Glomerular visceral epithelial cell (primary cell): Measurements from ENCODE around the gene CCPG1.

ENCODE experiments used
- DNase-seq: peaks from one replicate; pipeline ENCODE4 v3.0.0-alpha.2; 2016; ENCODE audit errors: extremely low spot score

CCPG1 gene

DNA sequence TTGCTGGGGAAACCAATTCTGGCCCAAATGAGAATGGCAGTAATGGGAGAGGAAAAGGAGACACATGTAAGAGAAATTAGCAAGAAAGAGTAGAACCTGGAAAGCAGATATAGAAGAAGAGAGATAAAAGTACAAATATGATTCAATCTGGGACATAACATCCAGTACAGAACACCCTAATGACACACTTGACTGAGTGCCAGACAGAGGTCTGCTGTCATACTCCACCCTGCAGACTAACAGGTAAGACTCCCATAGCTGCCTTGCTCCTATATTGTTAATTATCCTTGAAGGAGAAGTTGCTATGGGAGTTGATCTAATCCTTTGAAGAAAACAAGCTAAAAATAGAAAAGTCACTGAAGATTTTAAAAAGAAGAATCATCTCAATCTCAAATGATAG lies 21.1 kb downstream of the CCPG1 start:
- DNase-seq: no peak

GRCh38 chr15:55383687-55384086 lies 24.5 kb downstream of the CCPG1 start:
- no peak for DNase-seq

GRCh38 chr15:55381595-55381994 lies 26.6 kb downstream of the CCPG1 start:
- DNase-seq: no peak

DNA sequence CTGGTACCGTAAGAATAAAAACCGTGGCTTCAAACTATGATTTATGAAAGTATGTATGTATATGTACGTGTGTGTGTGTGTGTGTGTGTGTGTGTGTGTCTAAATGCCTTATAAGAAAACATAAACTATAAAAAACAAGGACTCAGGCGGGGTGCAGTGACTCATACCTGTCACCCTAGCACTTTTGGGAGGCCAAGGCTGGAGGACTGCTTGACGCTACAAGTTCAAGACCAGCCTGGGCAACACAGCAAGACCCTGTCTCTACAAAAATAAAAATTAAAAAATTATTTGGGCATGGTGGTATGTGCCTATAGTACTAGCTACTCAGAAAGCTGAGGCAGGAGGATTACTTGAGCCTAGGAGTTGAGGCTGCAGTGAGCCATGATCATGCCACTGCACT lies 29.1 kb downstream of the CCPG1 start:
- DNase-seq: no peak

- DNase-seq: no peak
Observed at GRCh38 chr15:55372701-55373440, 35.3 kb downstream of the CCPG1 start.

- no peak for DNase-seq
Observed at GRCh38 chr15:55366981-55367380, 41.2 kb downstream of the CCPG1 start.

GRCh38 chr15:55362641-55363040 lies 45.5 kb downstream of the CCPG1 start:
- no peak for DNase-seq

DNA sequence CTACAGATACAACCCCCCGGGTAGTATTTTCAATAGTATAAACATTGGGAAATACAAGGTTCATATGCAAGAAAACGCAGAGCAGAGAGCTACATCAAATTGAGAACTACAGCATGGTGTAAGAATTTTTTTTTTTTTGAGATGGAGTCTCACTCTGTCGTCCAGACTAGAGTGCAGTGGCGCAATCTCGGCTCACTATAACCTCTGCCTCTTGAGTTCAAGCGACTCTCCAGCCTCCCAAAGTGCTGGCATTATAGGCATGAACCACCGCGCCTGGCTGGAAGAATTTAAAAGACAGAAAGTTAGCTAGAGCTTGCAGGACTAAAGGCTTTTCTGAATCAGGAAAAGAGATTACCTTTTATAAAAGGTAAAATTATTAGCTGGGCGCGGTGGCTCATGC lies 47.1 kb downstream of the CCPG1 start:
- DNase-seq: no peak

DNA sequence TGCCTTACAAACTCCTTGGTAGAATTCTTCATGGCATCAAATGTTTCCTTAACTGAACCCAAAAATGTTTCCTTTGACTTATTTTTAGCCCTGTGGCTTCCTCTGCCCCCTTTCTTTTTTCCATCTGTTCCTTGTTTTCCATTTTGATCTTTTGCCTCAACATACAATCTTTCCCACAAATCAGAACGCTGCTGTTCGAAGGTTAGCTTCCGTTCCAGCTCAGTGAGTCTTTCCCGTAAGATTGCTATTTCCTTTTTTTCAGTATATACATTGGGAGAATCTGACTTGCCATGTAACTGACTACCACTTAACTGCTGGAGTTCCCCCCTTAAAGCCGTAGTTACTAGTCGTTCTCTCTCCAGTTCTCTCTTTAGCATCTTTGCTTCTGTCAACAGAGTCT lies 47.9 kb downstream of the CCPG1 start:
- no peak for DNase-seq

DNA sequence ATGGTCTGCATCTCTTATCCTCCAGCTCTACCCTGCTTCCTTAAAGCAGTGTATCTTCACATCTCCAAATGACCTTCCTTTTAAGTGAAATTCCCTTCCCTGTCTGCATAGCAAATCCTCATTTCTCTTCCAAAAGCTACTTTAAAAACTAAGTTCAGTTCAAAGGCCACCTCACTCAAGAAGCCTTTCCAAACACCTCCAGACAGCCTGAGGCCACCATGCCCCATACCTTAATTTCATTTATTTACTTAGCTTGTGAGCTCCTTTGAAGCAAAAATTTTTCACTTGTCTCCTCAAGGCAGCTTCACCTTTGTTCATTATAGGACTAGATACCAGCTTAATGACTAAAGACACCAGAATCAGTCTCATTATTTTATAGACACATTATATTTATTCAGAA lies 49.7 kb downstream of the CCPG1 start:
- no peak for DNase-seq

DNA sequence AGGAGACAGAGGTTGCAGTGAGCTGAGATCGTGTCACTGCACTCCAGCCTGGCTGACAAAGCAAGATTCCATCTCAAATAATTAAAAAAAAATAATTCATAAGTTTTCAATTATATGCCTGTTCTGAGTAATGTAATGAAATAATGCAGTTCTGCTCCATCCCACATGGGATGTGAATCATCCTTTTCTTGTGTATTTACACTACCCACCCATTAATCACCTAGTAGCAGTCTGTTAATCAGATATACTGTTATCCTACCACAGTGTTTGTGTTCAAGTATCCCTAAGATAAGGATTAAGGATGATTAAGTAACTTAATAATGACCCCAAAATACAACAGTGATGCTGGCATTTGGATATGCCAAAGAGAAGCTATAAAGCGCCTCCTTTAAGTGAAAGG lies 50.4 kb downstream of the CCPG1 start:
- no peak for DNase-seq

DNA sequence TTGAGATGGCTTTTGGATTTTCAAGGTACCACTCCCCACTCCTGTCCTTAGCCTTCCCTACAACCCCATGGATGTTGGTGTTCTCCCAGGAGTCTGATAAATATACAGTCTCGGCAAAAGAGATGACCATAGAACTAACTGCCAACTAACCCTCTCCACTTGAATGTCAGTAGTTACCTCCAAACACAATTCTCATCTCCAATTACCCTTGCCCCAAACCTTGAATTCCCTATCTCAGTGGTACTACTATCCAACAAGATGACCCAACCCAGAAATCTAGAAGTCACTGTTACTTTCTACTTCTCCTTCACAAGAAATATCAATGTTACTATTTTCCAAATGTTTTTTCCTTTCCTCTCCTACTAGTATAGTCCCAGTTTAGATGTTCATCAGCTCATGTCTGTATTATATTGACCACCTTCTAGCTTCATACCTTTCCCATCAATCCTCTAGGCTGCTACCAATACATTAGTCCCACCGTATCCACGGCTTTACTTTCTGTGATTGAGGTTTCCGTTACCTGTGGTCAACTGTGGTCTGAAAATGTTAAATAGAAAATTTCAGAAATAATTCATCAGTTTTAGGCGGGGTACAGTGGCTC lies 51.1 kb downstream of the CCPG1 start:
- no peak for DNase-seq

DNA sequence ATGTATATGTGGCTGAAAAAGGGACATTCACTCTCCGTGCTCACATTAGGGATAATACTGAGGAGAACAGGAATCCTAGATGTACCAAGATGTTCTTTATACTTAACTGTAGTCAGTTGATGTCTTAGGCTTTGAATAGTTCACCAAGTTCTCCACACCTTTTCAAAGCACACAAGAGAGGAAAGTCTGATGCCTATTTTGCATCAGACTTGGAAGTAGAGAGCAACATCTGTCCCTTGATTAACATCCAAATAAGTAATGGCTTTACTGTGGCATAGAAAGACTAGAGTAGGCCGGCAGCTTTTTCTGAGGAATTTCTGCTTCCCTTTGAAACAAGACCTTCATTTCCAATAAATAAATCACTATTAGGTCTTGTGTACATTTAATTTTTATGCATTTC lies 55.1 kb downstream of the CCPG1 start:
- DNase-seq: no peak

DNA sequence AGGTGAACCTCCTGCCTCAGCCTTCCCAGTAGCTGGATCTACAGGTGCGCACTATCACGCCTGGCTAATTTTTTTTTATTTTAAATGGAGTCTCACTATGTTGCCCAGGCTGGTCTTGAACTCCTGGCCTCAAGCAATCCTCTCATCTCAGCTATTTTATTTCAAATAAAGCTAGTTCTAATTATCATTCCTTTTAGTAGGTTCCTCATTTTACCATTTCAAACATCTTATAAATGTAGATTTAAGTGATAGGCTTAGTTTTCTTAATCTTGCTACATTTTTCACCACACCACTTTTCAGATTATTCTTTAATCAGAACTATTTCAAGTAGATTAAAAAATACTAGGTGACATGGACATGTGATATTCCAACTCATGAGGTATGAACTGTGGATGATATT lies 58.9 kb downstream of the CCPG1 start:
- no peak for DNase-seq

DNA sequence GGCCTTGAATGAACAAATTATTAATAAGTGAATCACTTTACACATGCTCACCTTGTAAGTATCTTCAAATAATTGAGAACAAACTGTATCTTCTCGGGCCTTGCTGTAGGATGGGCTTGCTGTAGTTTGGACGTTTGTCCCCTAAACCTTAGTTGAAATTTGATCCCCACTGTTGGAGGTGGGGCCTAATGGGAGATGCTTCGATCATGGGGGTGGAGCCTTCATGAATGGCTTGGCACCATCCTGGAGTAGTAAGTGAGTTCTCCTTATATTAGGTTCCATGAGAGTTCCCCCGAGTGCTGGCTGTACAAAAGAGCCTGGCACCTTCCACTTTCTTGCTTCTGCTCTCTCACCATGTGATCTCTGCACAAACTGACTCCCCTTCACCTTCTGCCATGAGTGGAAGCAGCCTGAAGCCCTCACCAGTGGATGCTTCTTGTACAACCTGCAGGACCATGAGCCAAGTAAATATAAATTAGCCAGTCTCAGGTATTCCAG lies 59.8 kb downstream of the CCPG1 start:
- no peak for DNase-seq

DNA sequence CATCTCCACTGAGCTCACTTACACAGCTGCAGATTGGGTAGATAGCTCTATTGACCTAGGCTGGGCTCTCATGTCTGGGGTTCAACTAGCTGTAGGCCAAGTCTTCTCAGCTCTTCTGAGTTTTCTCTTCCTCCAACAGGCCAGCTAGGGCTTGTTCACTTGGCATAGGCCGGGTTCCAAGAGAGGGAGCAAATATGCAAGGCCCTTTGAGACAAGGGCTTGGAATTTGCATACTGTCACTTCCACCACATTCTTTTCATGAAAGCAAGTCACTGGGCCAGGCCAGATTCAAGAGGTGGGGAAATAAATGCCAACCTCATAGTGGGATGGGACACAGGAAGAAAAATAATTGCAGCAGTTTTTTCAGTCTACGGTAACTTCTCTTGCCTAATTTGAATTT lies 64.0 kb downstream of the CCPG1 start:
- no peak for DNase-seq

GRCh38 chr15:55343168-55343567 lies 65.0 kb downstream of the CCPG1 start:
- DNase-seq: no peak

- DNase-seq: no peak
Observed at GRCh38 chr15:55337160-55337559, 71.0 kb downstream of the CCPG1 start.

DNA sequence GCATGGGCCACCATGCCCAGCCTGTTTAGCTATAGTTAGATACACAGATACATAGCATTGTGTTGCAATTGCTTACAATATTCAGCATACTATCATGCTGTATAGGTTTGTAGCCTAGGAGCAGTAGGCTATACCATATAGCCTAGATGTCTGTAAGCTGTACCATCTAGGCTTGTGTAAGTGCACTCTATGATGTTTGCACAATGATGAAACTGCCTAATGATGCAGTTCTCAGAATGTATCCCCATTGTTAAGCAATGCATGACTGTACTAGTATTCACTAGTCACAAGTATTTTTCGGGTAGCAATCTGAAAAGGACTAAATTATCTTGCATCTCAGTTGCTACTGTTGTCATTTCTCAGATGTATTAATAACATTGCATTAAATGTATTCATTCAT lies 73.2 kb downstream of the CCPG1 start:
- no peak for DNase-seq

DNA sequence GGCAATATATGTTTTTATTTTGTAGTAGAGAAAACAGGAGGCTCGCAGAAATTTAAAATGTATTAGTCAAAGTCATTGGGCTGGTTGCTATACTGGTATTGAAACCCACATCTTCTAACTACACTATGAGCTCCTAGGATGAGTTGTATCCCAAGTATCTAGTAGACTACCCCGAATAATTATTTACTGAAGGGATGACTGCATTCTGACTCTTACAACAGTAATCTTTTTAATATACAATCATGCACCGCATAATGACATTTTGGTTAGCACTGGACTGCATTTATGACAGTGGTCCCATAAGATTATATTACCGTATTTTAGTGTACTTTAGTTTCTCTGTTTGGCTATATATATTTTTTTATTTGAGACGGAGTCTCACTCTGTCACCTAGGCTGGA lies 73.8 kb downstream of the CCPG1 start:
- no peak for DNase-seq

GRCh38 chr15:55327387-55327786 lies 80.8 kb downstream of the CCPG1 start:
- no peak for DNase-seq

- DNase-seq: no peak
Observed at GRCh38 chr15:55322467-55322866, 85.7 kb downstream of the CCPG1 start.

- no peak for DNase-seq
Observed at GRCh38 chr15:55320963-55321362, 87.2 kb downstream of the CCPG1 start.

DNA sequence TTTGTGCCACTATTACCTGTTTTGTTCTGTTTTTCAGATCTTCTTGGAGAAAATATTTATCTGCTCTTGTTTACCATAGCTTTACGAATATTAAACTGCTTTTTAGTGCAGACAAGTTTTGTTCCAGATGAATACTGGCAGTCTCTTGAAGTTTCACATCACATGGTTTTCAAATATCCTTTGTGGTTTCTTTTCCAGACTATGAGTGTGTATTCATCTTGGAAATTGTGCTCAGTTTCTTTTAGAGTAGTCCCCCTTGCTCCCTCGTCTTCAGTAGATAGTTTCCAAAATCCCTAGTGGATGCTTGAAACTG lies 88.0 kb downstream of the CCPG1 start:
- no peak for DNase-seq
